ENCODE data around the gene GDF9. TPM values are rescaled to one million over a fixed set of nuclear protein-coding genes. Genes with fewer than 3 reads are reported as not detected.
A peak's percentile ranks its signal among the peaks of the same experiment; 100 is the strongest.

GDF9 gene
- total RNA-seq, 1 experiment from 2014 or later: 0.24 TPM

- H3K18ac ChIP-seq (ENCODE audit: insufficient read length, low read depth, low read length): no peak overlapping the region
- no peak overlapping the region for H3K23ac ChIP-seq (ENCODE audit: insufficient read length, low read depth, low read length)
- no peak overlapping the region for H2BK15ac ChIP-seq (ENCODE audit: low read depth, low read length)
- peaks cover 7 to 9% of the 10 kb centered on the region in 2 experiments for H3K4me1 Mint-ChIP-seq
- no peaks in the 10 kb centered on the region for H3K4me1 ChIP-seq (ENCODE audit: insufficient read depth, low read length)
- H3T11ph ChIP-seq (ENCODE audit: low read length): no peak overlapping the region
- no peak for DNase-seq
- H2AFZ ChIP-seq (ENCODE audit: low read length): no peak overlapping the region
- no peaks in the 10 kb centered on the region for H3K9me3 ChIP-seq (ENCODE audit: control insufficient read depth, low read depth, low read length)
- no peak overlapping the region for H3K27ac ChIP-seq (ENCODE audit: insufficient read length, low read depth, low read length)
- H3K9ac ChIP-seq (ENCODE audit: extremely low read depth, insufficient read length, low read length): no peak overlapping the region
- no peaks in the 10 kb centered on the region for H3K9me3 Mint-ChIP-seq
- no peak overlapping the region for H2BK120ac ChIP-seq (ENCODE audit: low read depth, low read length, poor library complexity, severe bottlenecking)
- no peak overlapping the region for H3K14ac ChIP-seq (ENCODE audit: insufficient read depth, low read length)
- H3K27me3 Mint-ChIP-seq (ENCODE audit: low read depth): no peaks in the 10 kb centered on the region
- no peaks in the 10 kb centered on the region for H4K20me1 ChIP-seq (ENCODE audit: control insufficient read depth, insufficient read depth, insufficient read length)
- no peak overlapping the region for H3K4me2 ChIP-seq (ENCODE audit: insufficient read depth, insufficient read length, low read length)
- no CpG with 5 or more reads among the region's 2 CpGs for WGBS (ENCODE audit: extremely low coverage, insufficient read length, low lambda C conversion rate)
- no peaks in the 10 kb centered on the region for H3K23me2 ChIP-seq (ENCODE audit: insufficient read length, low read depth, low read length, poor library complexity, severe bottlenecking)
- no peak for TF ChIP-seq CTCF (conservative IDR thresholded peaks at IDR 0.05)
- no peak overlapping the region for H3K4me3 Mint-ChIP-seq
- H2BK20ac ChIP-seq (ENCODE audit: low read depth, low read length, poor library complexity, severe bottlenecking): no peak overlapping the region
- no peak overlapping the region for H4K91ac ChIP-seq (ENCODE audit: insufficient read length, low read depth, low read length)
- H3K27ac Mint-ChIP-seq: peak overlapping the region in 1 of 3 experiments; percentile 53; a peak in 1 of 7 replicates
- H3K79me2 ChIP-seq (ENCODE audit: insufficient read depth, low read length): no peaks in the 10 kb centered on the region
- H3K27me3 ChIP-seq (ENCODE audit: insufficient read depth, low read length): no peaks in the 10 kb centered on the region
- no peak overlapping the region for H2BK5ac ChIP-seq (ENCODE audit: insufficient read length, low read length)
- peaks cover 5 to 21% (median 5%) of the 10 kb centered on the region in 3 experiments; a peak in 5 of 7 replicates for H3K36me3 Mint-ChIP-seq (ENCODE audit: insufficient read depth in 1 of 3, low read depth in 3 of 3)
- no peak overlapping the region for H4K5ac ChIP-seq (ENCODE audit: insufficient read length, low read depth, low read length)
- no peak overlapping the region for H2AK5ac ChIP-seq (ENCODE audit: insufficient read length, low read length)
- no peak overlapping the region for H4K8ac ChIP-seq (replicated peaks; ENCODE audit: insufficient read length, low read depth, low read length)
- H3K56ac ChIP-seq (ENCODE audit: insufficient read length, low read depth, low read length): no peak overlapping the region
- H3K4ac ChIP-seq (ENCODE audit: low read depth, low read length): no peak overlapping the region
- H3K79me1 ChIP-seq (ENCODE audit: insufficient read depth, low read depth, low read length, poor library complexity, severe bottlenecking): peaks cover 4% of the 10 kb centered on the region
- H2BK12ac ChIP-seq (ENCODE audit: insufficient read length, low read depth, low read length): no peak overlapping the region
These were observed 40.9 kb upstream of the GDF9 start for GRCh38 chr5:132907161-132907560.
